CD4-positive, alpha-beta T cell treated with Interleukin-12 subunit alpha and Interleukin-12 subunit beta, for 1 hour (primary cell): ENCODE measurements around the gene KMT2C.
A peak's percentile ranks its signal among the peaks of the same experiment; 100 is the strongest.
"Not testable (repeated sequence)": the region's sequence is repeated elsewhere in the genome, so short reads cannot be mapped to it uniquely, and the experiment has no call there.

Experiments used
- DNase-seq: peaks from one replicate; pipeline ENCODE4 v3.0.0-alpha.2; 2020

The KMT2C gene

DNA sequence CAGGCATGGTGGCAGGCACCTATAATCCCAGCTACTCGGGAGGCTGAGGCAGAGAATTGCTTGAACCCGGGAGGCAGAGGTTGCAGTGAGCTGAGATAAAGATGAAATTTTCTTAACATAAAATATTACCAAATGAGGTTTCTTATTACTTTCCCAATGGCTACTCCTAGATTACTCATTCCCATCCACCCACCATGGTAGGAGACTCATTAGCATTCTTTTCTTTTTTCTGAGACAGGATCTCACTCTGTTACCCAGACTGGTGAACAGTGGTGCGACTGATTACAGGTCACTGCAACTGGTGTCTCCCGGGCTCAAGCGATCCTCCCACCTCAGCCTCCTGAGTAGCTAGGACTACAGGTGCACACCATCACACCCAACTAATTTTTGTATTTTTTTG is 82.5 kb downstream of the KMT2C start:
- DNase-seq: not testable (repeated sequence)

GRCh38 chr7:152351747-152352146 is 84.1 kb downstream of the KMT2C start:
- DNase-seq: not testable (repeated sequence)

DNA sequence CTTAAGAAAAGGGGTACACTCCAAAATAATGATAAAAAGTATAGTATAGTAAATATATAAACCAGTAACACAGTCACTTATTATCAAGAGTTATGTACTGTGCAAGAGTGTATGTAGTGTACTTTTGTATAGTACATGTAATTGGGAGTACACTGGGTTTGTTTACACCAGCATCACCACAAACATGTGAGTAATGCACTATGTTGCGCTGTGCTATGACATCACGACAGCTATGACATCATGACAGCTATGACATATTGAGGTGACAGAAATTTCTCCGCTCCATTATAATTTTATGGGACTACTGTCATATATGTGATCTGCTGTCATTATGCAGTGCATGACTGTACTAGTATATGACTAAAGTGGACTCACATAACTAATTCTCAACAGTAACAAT is 84.6 kb downstream of the KMT2C start:
- DNase-seq: no peak

DNA sequence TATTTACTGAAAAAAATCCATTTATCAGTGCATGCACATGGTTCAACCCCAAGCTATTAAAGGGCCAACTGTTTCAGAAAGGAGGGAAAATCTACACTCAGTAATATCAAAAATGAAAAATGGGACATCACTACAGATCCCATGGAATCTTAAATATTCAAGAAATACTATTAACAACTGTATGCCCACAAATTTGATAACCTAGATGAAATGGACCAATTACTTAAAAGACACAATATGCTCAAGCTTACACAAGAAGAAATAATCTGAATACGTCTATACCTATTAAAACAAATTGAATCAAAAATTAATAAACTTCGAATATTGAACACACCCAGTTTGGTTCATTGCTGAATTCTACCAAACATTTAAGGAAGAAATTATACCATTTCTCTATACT is 87.9 kb downstream of the KMT2C start:
- no peak for DNase-seq

DNA sequence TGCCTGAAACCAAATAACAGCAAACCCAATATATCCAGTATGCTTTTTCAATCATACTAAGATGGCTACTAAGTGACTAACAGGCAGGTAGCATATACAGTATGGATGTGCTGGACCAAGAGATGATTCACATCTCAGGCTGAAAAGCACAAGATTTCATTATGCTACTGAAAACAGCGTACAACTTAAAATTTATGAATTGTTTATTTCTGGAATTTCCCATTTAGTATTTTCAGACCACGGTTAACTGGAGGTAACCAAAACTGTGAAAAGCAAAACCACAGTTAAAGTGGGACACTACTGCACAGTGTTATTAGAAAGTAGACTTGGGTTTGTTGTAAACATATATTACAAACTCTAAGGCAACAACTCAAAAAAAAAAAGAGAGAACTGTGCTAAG is 91.5 kb downstream of the KMT2C start:
- no peak for DNase-seq

GRCh38 chr7:152342796-152343195 is 93.0 kb downstream of the KMT2C start:
- DNase-seq: no peak

DNA sequence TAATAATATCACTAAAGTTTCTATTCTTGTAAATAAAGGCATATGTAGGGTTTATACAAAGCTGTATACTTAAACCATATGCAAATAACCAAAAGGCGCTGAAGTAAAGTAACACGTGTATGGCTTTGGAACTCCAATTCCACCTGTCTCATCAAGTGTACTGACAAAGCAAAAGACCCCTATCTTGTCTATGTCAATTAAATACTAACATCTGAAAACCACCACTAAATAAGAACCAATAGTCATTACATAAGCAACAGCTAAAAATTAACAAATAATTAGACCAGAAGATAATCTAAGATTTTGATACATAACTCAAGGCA is 93.9 kb downstream of the KMT2C start:
- DNase-seq: no peak

DNA sequence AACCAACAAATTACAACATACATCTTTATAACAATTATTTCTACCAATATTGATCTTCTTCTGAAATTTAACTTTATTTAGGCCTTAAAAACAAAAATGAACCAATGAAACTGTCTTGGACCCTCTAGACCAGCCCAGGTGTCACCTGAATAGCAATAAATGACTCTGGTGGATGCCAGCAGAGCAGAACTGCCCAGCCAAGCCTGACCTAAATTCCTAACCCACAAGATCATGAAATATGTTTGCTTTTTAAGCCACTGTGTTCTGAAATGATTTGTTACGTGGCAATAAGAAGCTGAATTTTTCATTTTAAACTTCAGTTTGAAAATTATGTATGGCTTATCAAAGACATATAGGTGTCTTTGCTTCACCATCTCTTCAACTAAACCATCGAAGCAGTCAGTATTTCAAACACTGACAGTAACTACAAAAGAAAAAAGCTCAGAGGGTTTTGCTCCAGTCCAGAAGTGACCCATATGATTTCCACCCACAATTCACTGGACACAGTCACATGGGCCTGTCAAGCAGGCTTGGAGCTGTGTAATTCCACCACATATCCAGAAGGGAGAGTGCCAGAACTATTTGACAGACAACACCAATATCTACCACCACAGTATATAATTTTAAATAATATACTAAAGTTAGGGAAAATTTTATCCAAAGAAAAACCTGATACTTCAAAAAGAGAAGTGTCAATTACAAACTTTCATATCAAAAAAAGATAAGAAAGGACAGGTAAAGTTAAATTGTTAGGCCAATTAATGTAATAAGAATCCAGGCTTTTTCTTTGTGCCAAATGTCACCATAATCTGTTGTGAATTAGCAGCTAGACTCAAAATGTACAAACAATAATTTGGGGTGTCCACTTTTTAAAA is 94.5 kb downstream of the KMT2C start:
- DNase-seq: peak; percentile 15

GRCh38 chr7:152340161-152340560 is 95.6 kb downstream of the KMT2C start:
- no peak for DNase-seq

DNA sequence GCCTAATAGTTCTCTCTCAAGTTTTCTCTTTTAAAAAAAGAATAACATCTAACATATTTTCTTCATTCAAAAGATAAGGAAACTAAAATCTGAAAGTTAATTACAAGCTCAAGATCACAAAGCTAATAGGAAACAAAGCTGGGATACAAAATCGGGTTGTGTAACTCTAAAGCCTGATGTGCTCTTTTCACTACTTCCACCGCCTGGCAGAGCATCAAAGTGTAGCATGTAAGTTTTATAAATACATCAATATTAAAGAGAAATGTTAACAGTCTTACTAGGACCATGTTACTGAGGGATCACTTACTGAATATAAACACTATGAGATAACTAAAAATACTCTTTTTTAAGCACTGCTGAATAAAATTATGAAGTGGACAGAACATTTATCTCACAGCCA is 97.2 kb downstream of the KMT2C start:
- DNase-seq: no peak

- peak; percentile 50 for DNase-seq
Observed at GRCh38 chr7:152336754-152337368, 98.9 kb downstream of the KMT2C start.

DNA sequence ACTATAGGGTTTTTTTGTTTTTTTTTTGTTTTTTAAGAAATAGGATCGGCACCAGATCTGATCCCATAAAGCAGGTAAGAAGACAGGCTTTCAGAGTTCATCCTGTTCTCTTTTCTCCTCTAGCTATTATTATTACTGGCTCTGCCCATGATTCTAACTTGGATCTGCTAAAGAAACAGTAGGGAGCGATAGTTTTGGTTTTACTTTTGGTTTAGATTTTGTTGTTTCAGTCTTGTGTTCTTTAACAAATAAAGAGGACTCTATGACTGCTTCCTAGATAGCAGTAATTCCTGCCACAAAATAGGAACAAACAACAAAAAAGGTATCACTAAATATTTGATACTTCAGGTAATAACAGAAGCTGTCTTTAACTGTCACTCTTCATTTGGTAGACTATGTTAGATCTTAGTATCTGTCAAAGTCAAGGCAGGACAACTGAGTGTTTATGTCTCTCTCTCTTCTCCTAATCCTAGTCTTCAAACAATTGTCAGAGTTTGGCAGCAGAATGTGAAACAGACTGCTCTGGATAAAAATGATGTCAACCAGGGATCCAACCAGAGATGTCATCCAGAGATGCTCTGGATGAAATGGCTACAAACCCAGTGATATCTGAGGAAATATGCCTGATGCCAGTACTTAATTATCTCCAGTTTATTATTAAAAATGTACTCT is 99.8 kb downstream of the KMT2C start:
- DNase-seq: peak; percentile 24

DNA sequence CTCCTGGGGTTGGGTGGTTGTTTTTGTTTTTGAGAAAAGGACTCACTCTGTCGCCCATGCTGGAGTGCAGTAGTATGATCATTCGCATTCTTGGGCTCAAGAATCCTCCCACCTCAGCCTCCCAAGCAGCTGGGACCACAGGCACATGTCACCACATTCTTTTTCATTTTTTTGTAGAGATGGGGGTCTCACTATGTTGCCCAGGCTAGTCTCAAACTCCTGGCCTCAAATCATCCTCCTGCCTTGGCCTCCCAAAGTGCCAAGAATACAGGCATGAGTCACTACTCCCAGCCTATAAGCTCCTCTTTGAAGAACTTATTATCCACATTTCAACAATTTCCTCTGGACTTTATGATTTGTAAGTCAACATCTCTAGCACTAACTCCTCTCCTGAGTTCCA is 102.7 kb downstream of the KMT2C start:
- DNase-seq: no peak

GRCh38 chr7:152330827-152331226 is 105.0 kb downstream of the KMT2C start:
- no peak for DNase-seq

DNA sequence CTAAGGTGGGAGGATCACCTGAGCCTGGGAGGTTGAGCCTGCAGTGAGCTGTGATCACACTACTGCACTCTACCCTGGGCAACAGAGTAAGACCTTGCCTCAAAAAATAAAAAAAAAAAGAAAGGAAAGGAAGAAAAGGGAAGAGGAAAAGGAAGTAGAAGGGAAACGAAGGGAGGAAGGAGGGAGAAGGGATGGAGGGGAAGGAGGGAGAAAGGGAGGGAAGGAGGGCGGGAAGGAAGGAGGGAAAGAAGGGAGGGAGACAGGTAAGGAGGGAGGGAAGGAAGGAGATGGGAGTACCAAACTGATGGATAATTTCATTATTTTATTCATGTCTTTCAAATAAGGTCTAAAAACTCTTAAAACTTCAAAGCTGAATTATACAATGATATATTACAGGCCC is 106.3 kb downstream of the KMT2C start:
- DNase-seq: no peak

DNA sequence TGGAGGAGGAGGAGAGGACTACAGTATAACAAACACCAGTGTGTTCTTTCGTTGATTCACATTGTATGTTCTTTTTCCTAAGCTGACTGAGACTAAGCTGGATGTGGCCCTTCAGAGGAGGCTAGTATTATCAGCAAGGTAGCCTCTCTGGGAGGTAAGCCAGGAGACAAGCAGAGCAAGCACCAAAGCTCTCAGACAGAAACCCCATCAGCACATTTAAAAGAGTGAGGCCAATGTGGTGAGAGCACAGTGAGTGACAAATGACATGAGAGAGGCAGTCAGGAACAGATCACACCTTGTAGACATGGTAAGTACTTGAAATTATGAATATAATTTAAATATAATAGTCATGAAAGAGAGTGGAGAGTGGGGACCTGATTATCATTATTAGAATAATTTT is 107.6 kb downstream of the KMT2C start:
- DNase-seq: no peak

DNA sequence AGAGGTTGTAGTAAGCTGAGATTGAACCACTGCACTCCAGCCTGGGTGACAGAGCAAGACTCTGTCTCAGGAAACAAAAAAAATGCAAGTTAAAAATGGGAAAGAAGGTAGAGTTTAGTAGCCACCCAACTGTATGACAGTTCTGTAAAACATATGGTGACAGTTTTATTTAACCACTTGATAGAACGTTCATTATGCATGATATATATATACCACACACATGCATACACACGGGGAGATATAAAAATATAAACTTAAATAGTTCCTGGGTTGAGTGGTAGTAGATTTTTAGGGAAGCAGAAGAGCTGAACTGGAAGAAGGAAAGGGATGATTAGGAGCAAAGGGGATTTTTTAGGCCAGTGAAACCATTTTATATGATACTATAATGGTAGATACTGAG is 120.0 kb downstream of the KMT2C start:
- no peak for DNase-seq

- DNase-seq: peak; percentile 26
Observed at GRCh38 chr7:152313831-152314604, 121.8 kb downstream of the KMT2C start.

DNA sequence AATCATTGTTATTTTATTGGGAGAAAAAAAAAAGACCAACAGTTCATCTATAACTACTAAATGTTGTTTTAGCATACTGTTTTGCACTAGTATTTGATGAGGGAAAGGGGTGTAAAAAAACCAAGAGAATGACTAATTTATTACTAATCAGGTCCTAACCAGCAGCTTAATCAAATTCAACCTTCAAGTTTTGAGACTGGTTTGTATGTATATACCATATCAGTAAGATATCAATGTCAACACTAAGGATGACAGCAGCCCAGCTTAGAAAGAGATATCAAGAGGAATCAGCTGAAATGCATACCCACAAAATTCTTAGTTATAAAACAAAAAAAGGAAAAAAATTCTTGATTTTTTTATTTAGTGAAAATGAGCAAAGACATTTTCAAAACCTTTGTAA is 122.6 kb downstream of the KMT2C start:
- no peak for DNase-seq

- DNase-seq: no peak
Observed at GRCh38 chr7:152312316-152312715, 123.5 kb downstream of the KMT2C start.

DNA sequence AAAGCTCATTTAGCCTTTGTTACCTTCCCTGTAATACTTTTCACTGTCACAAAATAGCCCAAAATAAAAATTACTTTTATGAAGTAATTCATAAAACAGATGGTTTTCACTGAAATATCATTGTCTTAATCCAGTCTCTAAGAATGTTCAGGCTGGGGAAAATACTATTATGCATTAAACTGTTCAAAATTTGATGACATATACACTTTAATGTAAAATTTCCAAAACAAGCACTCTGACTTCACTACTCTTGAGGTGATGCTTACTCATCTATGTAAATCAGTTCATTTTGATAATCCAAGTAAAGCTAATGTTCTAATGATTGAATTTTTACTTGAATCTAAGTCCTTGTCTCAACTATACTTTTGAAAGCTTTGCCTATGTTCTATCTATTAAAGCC is 127.9 kb downstream of the KMT2C start:
- DNase-seq: no peak

DNA sequence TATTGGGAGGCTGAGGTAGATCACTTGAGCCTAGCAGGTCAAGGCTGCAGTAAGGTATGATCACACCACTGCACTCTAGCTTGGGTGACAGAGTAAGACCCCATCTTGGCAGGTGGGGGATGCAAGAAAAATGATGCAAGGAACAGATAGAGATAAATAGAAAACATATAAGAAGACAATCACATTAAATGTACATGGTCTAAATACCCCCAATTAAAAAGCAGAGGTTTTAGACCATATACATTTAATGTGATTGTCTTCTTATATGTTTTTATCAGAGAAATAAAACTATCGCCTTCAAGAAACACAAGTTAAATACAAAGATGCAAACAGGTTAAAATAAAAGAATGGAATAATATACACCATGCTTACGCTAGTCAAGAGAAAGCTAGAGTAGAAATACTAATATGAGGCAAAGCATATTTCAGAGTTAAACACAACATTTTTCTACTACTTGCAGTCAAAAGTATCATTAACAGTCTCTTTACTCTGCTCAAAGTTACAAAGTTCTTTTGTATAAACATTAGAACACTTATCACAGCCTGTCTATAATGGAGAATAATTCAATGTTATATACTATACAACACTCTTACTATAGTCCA is 136.2 kb downstream of the KMT2C start:
- DNase-seq: not testable (repeated sequence)

GRCh38 chr7:152292897-152293296 is 142.9 kb downstream of the KMT2C start:
- DNase-seq: no peak
